Measurements from ENCODE around the gene LMNA.
"Not testable (repeated sequence)": the region's sequence is repeated elsewhere in the genome, so short reads cannot be mapped to it uniquely, and the experiment has no call there.

The LMNA gene

GRCh38 chr1:156164125-156164831 is 49.8 kb downstream of the LMNA start:
- DNase-seq: no peak

DNA sequence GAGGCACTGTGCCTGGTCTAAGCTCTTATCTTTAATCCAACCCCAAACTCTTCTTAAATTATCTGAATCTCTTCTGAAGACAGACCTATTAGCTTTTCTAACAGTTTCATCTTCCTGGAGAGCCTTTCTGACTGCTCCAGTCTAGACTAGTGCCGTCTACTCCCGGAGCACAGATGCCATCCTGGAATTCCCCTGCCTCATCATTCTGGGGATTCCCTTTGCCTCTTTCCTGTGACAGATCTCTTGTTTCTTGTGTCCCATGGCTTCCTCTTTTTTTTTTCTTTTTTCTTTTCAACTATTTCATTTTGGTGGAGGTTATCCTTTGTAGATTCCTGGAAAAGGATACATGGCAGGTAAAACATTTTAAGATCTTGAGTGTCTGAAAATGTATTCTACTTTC is 50.6 kb downstream of the LMNA start:
- no peak for DNase-seq

- no peak for DNase-seq
Measured at GRCh38 chr1:156167536-156167935, 53.0 kb downstream of the LMNA start.

GRCh38 chr1:156172696-156173470 is 58.4 kb downstream of the LMNA start:
- DNase-seq: no peak

- no peak for DNase-seq
Measured at GRCh38 chr1:156176610-156177210, 62.2 kb downstream of the LMNA start.

DNA sequence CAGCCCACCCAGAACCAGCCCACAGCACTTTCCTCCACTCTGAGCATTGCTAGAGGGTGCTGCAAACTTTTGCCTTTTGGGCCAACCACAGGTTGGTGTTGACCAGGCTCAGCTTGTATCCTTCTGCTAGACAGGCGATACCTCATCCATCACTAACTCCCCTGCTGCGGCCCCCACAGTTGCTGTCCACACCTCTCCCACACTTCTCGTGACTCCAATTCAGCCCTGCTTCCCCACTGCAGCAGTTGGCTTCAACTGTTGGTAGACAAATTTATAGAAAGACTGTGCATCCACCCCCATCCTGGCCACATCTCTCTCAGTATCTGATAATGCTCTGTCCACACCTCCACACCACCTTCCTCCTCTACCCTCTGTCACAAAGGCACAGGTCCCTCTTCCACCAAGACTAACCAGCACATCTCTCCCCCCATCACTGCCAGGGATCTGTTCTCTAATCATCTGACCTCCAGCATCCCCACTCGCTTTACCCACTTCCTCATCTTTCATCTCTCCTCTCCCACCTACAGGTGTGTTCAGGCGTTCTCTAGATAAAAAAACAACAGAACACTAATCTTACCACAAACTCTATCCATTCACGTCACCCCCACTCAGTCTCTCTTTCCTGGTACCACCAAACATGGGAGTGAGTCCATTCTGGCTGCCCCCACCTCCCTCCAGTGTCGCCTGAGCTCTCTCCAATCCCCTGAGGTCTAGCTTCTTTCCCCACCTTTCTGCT is 63.6 kb downstream of the LMNA start:
- DNase-seq: no peak

- DNase-seq: no peak
Measured at GRCh38 chr1:156180471-156180870, 66.0 kb downstream of the LMNA start.

DNA sequence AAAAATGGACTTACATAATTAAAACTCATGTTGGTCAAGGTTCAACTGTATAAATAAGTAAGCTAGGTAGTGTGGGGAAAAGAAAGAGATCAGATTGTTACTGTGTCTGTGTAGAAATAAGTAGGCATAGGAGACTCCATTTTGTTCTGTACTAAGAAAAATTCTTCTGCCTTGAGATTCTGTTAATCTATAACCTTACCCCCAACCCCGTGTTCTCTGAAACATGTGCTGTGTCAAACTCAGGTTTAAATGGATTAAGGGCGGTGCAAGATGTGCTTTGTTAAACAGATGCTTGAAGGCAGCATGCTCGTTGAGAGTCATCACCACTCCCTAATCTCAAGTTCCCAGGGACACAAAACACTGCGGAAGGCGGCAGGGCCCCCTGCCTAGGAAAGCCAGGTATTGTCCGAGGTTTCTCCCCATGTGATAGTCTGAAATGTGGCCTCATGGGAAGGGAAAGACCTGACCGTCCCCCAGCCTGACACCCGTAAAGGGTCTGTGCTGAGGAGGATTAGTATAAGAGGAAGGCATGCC is 66.9 kb downstream of the LMNA start:
- DNase-seq: not testable (repeated sequence)

DNA sequence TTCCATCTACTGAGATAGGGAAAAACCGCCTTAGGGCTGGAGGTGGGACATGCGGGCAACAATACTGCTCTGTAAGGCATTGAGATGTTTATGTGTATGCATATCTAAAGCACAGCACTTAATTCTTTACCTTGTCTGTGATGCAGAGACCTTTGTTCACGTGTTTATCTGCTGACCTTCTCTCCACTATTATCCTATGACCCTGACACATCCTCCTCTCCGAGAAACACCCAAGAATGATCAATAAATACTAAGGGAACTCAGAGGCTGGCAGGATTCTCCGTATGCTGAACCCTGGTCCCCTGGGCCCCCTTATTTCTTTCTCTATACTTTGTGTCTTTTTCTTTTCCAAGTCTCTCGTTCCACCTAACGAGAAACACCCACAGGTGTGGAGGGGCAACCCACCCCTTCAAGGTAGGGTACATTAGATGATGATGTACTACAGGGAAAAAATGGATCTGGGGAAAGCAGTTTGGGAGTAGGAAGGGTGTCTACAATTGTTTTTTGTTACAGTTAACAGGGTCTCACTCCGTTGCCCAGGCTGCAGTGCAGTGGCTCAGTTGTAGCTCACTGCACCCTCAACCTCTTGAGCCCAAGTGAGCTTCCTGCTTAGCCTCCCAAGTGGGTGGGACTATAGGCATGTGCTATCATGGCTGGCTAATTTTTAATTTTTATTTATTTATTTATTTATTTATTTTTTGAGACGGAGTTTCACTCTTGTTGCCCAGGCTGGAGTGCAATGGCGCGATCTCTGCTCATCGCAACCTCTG is 67.7 kb downstream of the LMNA start:
- DNase-seq: not testable (repeated sequence)

- DNase-seq: not testable (repeated sequence)
Measured at GRCh38 chr1:156186347-156187177, 72.1 kb downstream of the LMNA start.
